GM21825 (cell line): ENCODE data around the gene FAM200B.

Experiments
- ATAC-seq: cut with Tn5 transposase; IDR thresholded peaks from one replicate; pipeline ENCODE4 v1.9.1; 2021; ENCODE audit warnings: mild to moderate bottlenecking, moderate library complexity; ENCODE audit not compliant: unreplicated experiment

The FAM200B gene

DNA sequence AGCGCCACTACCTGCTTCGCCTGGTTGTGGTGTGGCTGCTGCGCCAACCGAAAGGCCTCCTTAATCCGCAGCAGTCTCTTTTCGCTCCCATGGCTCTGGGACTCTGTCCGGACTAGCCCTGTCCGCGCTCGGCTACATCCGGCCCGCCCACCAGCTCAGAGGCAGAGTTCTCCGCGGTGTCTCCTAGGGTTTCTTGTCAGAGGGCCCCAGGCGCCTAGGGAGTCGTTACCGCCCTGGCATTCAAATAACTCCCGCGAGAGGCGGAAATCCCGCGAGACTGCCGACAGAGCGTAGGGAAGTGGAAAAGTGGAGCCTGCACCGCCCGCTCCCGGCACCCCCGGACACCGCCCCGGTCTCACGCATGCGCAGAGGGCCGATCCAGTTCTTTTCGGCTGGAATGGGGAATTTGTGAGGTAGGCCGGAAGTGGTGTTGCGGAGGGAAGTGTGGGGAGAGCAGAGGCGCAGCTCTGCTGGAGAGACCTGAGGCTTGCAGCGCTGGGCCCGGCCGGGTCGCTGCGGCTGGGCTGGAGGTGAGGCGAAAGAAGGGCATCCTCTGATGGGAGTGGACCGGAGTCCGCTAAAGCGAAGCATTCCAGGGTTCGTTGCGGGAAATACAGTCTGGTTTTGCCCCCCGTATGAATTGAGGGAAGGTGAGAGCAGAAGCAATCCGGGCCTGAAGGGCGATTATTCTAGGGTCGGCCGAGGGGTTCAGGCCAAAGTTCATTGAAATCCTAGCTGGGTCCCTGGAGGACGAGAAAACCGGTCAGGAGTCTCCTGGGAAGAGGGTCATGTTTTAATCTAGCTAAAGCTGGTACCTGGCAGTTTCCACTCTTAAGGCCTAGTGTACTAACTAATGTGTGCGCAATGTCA is at the start of gene FAM200B:
Gene FAM200B (plus strand): TSS at position 456 of the 870 bp plus-strand sequence. CDS start 5,151 bp downstream, outside the sequence.
- ATAC-seq = peak; percentile 94

DNA sequence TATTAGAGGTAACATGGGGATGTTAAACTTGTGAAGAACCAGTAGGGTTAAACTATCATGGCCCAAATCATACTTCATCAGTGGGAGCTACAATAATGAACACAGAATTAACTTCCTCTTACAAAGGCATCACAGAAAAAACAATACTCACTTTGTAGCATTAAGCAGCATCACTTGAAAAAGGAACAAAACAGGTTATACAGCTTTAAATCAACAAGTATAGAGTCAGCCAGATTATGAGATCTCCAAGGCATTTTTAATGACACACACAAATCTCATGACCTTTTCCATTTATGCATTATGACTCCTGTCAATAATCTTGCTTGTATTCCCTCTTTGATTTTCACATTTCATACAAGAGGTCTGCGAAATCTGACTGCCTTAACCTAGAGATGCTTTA is 44.8 kb upstream of the FAM200B start:
- ATAC-seq = no peak

DNA sequence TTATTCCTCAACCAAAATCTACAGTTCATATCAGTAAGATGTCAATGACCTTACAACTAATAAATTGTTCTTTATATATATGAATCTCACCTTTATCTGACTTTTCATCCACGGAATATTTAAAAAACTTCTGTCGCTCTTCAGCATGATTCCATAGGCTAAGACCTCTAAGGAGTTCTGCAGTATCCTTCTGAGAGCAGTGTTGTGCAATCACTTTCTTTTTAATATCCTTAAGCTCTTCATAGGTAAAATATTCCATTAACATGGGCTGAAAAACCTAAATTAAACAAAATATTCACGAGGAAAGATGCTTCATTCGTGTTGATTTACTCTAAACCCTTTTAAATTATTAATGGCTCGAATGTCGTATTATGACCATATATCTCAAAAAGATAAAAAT is 43.2 kb upstream of the FAM200B start:
- ATAC-seq = no peak

DNA sequence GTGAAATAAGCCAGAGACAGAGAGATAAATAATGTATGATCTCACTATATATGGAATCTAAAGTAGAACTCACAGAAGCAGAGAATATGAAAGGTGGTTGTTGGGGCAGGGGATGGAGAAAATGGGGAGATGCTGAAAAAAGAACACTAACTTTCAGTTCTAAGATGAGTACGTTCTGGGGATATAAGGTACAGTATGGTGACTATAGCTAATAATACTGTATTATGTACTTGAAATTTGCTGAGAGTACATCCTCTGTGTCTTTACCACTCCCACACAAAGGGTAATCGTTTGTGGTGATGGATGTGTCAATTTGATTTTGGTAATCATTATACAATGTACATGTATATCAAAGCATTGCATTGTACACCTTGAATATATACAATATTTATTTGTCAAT is 33.0 kb upstream of the FAM200B start:
- ATAC-seq = no peak

DNA sequence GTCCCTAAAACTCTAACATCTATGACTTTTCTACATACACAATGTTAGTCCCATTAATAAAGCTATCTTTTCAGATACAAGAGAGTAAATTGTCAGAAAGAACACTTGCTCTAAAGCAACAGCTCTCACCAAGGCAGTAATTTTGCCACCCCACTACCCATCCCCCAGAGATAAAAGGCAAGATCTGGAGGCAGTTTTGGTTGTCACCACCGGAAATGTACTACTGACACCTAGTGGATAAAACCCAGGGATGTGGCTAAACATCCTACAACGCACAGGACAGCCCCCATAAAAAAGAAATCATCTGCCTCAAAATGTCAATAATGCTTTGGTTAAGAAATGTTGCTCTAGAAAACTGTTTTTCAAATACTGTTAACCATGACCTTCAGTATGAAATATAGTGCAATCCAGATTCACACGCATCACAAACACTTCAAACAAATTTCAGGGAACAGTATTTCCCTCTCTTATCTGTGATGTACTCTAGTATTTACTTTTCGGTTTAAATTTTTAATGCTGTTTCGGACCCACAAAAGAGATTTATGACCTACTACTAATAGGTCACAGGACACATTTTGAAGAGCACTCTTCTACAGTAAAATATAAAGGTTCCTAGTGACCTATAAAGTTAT is 31.6 kb upstream of the FAM200B start:
- ATAC-seq = peak; percentile 40

DNA sequence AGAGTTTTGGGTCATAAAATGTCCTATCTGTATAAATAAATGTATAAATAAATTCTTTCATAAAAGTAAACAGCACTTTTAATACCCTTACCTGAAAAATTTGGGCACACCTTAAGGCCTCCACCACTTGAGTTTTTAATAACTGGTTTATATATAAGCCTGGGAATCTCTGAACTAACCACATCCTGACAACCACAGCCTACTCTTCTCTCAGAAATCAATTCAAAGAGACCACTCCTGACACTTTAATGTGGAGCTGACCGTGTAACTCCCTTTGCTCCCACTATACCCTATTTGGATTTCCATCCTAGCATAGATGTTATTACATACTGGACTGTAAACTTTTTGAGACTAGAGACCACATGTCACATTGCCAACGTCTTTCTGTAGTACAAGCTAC is 30.0 kb upstream of the FAM200B start:
- no peak for ATAC-seq

DNA sequence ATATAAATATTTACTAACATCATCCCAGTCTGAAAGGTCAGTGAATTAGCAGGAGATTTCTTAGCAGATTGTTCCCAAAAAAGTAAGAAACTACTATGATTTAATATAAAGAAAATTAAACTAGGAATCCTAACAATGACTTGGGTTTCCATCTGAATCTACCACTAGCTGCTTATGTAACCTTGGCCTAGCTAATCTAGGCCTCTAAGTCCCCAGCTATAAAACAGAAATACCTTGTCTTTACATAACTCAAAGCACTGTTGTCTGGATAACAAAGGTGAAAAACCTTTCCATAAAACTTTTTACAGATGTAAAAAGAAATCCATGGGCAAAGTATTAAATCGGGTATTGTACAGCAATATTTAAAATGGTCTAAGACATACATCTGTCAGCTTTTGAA is 29.4 kb upstream of the FAM200B start:
- no peak for ATAC-seq

DNA sequence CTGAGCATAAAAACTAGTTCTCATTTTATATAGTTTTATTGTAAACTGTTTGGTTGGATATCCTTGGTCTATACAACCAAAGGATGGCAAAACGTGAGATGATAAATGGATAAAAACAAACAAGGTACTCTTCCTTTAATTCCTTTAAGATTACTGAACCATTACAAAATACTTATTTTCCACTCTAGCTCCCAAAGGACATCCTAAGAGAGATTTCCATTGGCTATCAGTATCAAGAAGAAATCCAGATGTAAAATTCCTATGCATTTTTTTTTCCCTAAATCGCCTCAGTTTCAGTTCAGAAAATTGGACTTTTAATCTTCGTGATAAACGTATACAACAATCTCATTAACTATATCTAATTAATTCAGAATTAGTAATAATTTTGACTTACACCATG is 28.8 kb upstream of the FAM200B start:
- no peak for ATAC-seq

DNA sequence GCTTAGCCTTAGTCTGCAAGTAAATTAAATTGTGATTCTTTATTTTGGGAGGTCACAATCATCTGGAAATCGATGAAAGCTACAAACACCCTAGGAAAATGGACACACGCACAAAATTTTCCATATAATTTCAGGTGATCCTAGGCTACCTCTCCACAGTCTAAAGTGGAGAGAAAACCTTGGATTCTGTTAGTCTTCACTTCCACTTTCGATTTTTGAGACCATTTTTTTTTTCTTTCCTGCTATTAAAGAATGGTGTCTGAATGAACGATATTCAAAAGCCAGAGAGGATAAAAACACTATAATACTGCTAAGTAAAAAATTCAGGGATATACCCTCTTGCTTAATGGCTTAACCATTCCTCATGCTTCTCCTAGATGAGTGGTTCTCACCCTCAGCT is 28.2 kb upstream of the FAM200B start:
- no peak for ATAC-seq

DNA sequence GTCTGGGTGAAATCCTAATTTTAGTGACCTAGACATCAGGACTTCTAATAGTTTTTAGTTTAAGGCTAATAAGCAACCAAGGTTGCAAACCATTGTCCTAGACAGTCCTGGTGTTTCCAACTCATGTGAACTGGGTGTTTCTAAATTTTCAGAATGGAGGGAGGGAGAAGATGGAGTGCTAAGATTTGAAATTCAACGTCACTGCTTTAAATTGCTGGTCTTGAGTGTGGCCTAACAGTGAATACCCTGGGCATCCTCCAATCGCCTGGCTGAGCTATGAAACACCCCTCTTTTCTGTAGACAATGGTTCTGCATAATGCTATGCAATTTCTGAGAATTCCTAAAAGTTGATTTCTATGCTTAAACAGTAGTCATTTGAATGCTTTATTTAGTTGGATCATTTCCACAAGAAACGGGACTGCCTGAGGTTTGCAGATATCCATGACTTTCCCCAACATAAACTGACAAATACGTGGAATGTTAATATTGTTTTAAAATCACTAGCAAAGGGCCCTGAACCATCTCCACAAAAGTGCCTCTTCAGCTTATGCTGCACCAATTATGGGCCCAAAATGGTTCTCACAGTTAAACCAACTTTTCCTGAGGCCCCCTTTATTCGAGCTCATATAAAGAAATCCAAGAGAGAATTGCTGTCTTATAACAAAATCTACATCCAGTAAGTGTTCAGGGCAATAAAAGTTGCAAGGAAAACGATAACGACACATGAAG is 27.6 kb upstream of the FAM200B start:
- peak; percentile 27 for ATAC-seq

DNA sequence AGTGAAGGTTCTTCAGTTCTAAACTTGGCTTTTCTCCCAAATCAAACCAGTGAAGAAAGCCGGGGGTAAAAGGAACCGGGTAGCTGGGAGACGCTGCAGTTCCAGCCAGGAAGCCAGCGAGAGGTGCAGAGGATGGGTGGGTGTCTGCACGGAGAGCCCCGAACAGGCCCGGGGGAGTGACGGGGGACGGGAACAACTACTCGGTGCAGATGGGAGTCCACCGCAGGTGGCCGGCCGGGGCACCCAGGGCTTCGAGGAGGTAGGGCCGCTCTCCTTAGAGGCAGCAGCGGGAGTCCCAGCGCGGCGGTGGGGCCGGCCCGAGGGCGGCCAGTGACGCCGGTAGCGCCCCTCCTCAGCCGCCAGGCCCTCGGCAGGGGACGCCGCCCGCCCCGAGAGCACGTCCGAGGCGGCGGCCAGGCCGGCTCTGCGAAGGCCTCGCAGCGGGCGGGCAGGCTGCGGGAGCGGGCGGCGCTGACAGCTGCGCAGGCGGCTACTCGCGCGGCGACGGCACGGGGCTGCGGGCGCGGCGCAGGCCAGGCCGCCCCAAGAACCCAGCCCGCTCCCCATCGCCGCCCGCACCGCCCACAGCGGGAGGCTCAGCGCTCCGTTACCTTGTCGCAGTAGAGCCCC is 26.9 kb upstream of the FAM200B start:
- ATAC-seq = peak; percentile 39

DNA sequence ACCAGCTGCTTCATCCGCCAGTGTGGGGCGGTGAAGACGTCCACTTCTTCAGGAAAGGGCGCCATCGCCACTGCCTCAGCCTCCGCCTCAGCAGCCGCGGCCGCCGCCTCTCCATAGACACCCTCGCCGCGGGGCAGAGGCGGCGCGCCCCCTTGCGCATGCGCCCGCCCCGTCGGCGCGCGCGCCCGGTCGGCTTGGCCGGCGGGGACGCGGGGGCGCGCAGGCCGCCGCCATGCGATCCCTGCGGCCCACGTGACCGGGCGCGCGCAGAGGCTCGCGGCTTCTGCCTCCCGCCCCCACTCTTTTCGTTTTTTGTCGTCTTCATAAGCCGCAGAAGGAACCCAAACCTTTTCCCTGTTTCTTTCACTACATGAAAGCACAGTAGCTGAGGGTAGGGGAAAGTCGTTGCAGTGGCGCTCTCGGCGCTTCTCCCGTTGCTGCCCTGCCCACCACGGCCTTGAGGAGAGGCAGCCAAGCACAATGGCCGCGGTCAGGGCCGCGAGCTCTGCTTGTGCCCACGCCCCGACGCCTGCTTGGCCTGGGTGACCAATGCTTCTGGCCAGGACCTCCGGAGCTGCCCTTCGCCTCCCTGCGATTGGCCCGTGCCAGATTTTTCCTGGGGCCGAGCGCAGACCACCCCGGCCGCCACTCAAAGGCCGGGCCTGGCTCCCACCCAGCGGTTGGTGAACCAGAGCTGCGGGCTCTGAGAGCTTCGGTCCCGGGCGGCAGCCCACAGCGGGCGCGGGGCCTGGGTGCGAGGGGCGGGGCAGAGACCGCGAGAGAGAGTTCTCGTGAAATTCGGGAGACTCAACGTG is 26.2 kb upstream of the FAM200B start, which contains the start of gene FBXL5:
Gene FBXL5 (minus strand): TSS at position 135 of the 815 bp plus-strand sequence. CDS start 70 bp downstream, at position 65.
- ATAC-seq = peak; percentile 67

DNA sequence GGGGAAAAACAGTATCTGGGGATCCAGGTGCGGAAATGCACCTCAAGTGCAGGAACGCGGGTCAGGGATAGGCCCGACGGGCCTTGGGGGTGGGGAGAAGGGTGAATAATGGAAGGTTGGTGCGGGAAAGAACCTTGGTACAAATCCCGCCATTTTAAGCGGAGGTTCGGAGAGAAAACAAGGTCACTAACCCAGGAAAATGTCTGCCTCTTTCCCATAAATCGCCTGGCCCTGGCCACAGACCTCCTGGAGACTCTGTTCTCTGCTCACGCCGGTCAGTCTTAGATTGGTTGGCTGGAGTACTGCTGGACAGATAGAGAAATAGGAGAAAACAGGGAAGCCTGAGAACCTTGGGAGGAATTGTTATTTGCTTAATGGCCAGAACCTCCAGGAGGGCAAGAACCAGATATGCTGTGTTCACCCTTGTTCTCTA is 25.6 kb upstream of the FAM200B start:
- no peak for ATAC-seq

DNA sequence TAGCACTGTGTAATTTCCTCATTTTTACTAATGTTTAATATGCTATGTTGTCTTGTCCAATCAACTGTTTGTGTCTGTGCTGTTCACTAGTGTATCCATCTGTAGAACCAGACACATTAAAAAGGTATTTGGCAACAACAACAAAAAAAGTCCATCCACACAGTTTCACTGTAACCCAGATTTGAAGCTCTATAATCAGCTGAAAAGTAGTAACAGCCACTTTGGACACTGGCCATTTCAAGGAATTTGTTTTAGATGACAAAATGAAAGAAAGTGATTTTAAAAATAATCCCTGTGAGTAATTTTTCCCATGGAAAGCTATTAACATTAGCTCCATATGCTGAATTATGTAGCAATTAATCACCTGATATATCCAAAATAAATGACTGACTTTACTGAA is 24.3 kb upstream of the FAM200B start:
- ATAC-seq = no peak

DNA sequence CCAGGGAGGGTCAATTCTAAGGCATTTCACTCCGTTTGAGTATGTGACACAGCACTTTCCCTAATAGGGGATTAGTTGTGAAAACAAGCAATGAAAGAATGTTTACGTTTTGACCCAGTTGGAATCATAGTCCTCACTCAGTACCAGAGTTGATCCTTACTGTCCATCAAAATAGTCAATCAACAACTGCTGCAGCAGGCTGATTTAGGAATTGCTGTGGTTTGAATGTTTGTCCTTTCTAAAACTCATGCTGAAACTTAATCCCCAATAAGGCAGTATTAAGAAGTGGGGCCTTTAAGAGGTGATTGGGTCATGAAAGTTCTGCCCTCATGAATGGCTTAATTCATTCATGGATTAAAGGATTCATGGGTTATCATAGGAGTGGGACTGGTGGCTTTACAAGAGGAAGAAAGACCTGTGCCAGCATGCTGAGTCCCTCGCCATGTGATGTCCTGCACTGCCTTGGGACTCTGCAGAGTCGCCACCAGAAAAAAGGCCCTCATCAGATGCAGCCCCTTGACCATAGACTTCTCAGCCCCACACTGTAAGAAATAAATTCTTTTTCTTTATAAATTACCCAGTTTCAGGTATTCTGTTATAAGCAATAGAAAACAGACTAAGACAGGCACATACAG is 23.4 kb upstream of the FAM200B start:
- ATAC-seq = no peak

DNA sequence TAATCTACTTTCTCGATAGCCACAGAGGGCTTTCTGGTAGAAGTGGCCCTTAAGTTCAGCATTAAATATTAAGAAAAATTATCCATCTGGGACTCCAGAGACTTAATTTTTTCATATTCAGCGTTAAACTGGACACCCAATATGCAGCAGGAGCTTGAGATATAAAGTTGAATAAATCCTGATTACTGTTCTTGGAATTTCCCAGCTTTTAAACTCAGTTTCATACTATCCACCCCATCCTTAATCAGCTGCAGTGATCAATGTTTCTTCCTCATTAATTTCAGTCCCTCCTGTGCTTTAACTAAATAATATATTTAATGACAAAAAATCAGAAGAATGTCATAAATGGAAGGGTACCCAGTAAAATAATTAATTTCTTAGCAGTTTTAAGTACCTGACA is 22.8 kb upstream of the FAM200B start:
- ATAC-seq = no peak

DNA sequence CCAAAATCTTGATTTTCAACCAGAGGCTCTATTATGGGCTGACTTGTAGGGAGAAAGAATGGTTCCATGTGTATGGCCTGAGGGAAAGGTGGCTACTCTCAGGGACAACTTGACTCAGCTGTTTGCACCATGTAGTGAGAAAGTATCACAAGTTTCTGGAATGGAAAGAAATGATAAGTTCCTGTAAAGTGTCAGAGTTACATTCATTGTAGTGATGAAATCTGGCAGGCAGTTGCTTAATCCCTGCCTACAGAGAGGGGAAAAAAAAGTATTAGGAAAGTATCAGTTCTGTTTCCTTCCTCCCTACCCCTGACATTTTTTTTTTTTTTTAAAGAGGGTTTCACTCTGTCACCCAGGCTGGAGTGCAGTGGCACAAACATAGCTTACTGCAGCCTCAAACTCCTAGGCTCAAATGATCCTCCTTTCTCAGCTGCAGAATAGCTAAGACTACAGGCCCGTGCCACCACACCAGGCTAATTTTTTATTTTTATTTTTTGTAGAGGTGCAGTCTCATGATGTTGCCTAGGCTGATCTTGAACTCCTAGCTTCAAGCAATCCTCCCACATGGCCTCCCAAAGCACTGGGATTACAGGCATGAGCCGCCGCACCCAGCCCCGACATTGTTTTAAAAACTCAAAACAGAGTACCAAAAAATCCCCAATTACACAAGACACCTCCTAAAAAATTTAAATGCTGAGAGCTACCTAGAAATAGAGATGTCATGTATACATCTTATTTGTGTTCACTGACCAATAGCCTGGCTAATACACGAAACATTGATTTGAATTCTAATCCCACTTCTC is 21.7 kb upstream of the FAM200B start:
- ATAC-seq = no peak

DNA sequence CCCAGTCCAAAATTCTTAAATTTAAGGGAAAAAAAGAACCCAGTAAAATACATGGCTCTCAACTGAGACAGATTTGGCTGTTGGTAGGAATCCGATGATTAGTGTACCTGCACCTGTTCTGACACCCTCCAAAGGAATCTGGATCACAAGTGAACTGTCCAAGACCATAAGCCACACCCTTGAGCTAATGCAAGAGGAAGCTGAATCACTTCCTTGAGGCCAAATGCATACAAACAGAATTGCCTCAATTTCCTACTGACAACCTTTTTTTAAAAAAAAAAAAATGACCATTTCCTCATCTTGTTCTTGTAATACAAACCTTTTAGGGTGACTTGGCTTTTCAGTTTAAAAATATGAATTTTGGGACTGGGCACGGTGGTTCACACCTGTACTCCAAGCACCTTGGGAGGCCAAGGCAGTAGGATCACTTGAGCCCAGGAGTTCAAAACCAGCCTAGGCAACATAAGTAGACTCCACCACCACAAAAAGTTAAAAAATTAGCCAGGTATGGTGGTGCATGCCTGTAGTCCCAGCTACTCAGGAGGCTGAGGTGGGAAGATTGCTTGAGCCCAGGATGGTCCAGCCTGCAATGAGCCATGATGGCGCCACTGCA is 15.8 kb upstream of the FAM200B start:
- no peak for ATAC-seq

DNA sequence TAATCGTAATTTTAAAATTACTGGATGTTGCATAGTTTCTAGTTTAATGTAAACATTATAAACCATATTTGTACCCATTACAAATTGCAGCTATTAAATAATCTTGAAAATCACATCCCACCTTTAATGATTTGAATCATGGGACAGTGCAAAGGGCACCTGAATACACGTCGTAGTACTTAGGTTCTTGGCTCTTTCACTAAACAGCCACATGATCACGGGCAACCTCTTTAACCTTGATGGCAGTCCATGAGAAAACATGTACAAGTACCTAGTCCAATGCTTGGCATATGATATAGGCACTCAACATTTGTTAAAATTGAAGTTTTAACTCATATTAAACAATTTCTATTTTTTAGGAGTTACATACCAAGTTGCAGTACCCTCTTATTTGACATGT is 14.6 kb upstream of the FAM200B start:
- no peak for ATAC-seq
